Mesothelial cell of epicardium (in vitro differentiated cells): ENCODE measurements around the gene UBXN6. TPM values are rescaled to one million over a fixed set of nuclear protein-coding genes. Genes with fewer than 3 reads are reported as not detected.
A peak's percentile ranks its signal among the peaks of the same experiment; 100 is the strongest.

Experiments
- DNase-seq, 2 experiments: peaks; one replicate each; pipeline ENCODE4 v3.0.0; 2021; ENCODE audit warnings: low spot score in 2 of 2; ENCODE audit not compliant: unreplicated experiment in 2 of 2
- H3K27ac Mint-ChIP-seq: 2 replicates; pipeline ENCODE4 v1.8.0; 2021; ENCODE audit warnings: mixed read lengths
- H3K27me3 Mint-ChIP-seq: 2 replicates; pipeline ENCODE4 v1.8.0; 2021; ENCODE audit warnings: low read depth, mixed read lengths
- H3K36me3 Mint-ChIP-seq: 2 replicates; pipeline ENCODE4 v1.8.0; 2021; ENCODE audit warnings: mixed read lengths
- H3K4me1 Mint-ChIP-seq: 2 replicates; pipeline ENCODE4 v1.8.0; 2021; ENCODE audit warnings: mixed read lengths
- H3K4me3 Mint-ChIP-seq: 2 replicates; pipeline ENCODE4 v1.8.0; 2021; ENCODE audit warnings: mild to moderate bottlenecking, moderate library complexity, mixed read lengths
- H3K9me3 Mint-ChIP-seq: 2 replicates; pipeline ENCODE4 v1.8.0; 2021; ENCODE audit warnings: mixed read lengths
- CTCF ChIP-seq: fragments of 200-600 bp; sonication (generic); IDR thresholded peaks from one replicate; pipeline ENCODE4 v1.5.0; 2021; ENCODE audit warnings: antibody characterized with exemption; ENCODE audit not compliant: unreplicated experiment
- total RNA-seq: library from RNA; stranded (reverse); gene quantifications from 3 replicates; pipeline ENCODE4 v1.2.1, GENCODE V29; 2021

The UBXN6 gene
- total RNA-seq, 1 donor from 2014 or later, result 71.0 TPM

GRCh38 chr19:4402171-4403004 is 55.2 kb downstream of the UBXN6 start, which contains the start of gene CHAF1A:
CHAF1A (plus strand) TSS chr19:4402640; CDS start chr19:4402763, 123 bp downstream.
- peak; percentile 99 for DNase-seq
- Mint-ChIP-seq H3K27me3 (no peaks in the 10 kb centered on the region), H3K4me1 (peaks cover 39% of the 10 kb centered on the region), H3K36me3 (no peaks in the 10 kb centered on the region), H3K4me3 (peak within 1 kb of the TSS; percentile 73), H3K27ac (peak within 1 kb of the TSS; percentile 96), H3K9me3 (no peaks in the 10 kb centered on the region)
- no peak for TF ChIP-seq CTCF

DNA sequence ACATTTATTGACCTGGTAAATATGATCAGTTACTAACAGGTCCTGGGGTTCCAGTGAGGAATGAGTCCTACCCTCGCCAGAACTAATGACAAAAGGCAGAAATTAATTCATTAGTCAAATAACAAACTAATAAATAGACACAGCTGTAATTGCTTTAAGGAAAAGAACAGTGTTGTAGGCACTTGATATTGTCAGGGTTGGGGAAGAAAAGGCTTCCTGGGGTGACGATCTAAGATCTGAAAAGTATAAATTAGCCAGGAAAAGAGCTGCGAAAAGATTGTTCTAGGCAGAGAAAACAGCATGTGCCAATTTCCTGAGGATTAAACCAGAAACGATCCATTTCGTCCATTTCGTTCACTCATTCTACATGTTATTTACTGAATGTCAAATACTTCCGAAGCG is 55.8 kb downstream of the UBXN6 start:
- H3K36me3 Mint-ChIP-seq, result peaks cover 2% of the 10 kb centered on the region
- no peaks in the 10 kb centered on the region for H3K9me3 Mint-ChIP-seq
- H3K27ac Mint-ChIP-seq, result peak overlapping the region; percentile 96
- DNase-seq, result no peak
- no peaks in the 10 kb centered on the region for H3K27me3 Mint-ChIP-seq
- TF ChIP-seq CTCF, result no peak
- H3K4me3 Mint-ChIP-seq, result peak overlapping the region; percentile 73
- H3K4me1 Mint-ChIP-seq, result peaks cover 41% of the 10 kb centered on the region

- Mint-ChIP-seq H3K36me3 (peaks cover 2% of the 10 kb centered on the region), H3K27ac (peak within 1 kb of the TSS; percentile 96), H3K4me3 (peak within 1 kb of the TSS; percentile 88), H3K9me3 (no peaks in the 10 kb centered on the region), H3K4me1 (peaks cover 42% of the 10 kb centered on the region), H3K27me3 (no peaks in the 10 kb centered on the region)
- peak; percentile 94 to 97 for DNase-seq
- peak; percentile 91 for TF ChIP-seq CTCF
Measured at GRCh38 chr19:4400135-4400936, 57.3 kb downstream of the UBXN6 start, which contains the start of gene SH3GL1. SH3GL1 (minus strand) TSS chr19:4400547; CDS start chr19:4400368, 179 bp downstream.

GRCh38 chr19:4399812-4400134 is 57.8 kb downstream of the UBXN6 start:
- Mint-ChIP-seq H3K9me3 (no peaks in the 10 kb centered on the region), H3K36me3 (peaks cover 2% of the 10 kb centered on the region), H3K27me3 (no peaks in the 10 kb centered on the region), H3K4me3 (peak overlapping the region; percentile 88), H3K4me1 (peaks cover 46% of the 10 kb centered on the region), H3K27ac (peak overlapping the region; percentile 92)
- DNase-seq, result no peak
- TF ChIP-seq CTCF, result no peak

DNA sequence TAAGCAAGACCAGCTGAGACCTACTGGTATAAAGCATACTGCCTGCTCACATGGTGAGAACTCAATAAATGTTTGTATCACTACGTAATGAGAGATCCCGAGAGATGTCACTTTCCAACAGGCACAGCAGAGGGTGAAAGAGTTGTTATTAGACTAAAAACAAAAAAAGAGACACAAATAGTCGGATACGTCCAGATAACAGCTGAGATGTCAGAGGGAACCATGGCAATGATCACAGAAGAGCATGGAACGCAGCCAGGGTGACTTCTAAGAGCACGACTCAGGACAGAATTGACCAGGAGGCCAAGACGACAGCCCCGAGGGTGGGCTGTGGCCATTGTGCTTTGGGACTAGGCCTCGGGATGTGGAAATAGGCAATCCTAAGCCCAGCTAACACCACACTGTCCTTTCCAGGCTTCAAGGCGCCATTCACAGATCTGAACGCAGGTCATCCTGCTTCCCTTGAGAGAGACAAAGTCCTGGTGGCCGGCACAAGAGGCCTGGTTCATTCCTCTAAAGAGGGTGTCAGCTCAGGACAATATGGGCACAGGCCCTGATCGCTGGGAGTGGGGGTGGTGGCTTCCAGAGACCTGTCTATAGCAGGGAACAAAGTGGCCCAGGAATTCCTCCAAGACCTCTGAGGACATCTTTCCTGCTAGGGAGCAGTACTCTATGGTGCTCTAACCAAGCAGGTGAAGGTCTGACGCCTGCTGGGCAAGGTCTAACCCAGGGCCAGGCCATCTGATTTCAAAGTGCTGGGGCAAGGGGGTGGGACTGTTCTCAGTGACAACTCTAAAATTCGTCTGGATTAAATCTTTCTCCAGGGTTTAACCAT is 60.4 kb downstream of the UBXN6 start:
- H3K27ac Mint-ChIP-seq, result no peak overlapping the region
- no peak overlapping the region for H3K4me3 Mint-ChIP-seq
- peak; percentile 5 for TF ChIP-seq CTCF
- DNase-seq, result no peak
- H3K36me3 Mint-ChIP-seq, result peaks cover 2% of the 10 kb centered on the region
- peaks cover 50% of the 10 kb centered on the region for H3K4me1 Mint-ChIP-seq
- no peaks in the 10 kb centered on the region for H3K9me3 Mint-ChIP-seq
- H3K27me3 Mint-ChIP-seq, result no peaks in the 10 kb centered on the region
